ENCODE results near the gene SUPT3H.

SUPT3H gene

GRCh38 chr6:44800784-44801592, 576.7 kb downstream of the SUPT3H start:
- no peak for DNase-seq (ENCODE audit: insufficient read length, low spot score)
- TF ChIP-seq POLR2A (IDR thresholded peaks at IDR 0.05; ENCODE audit: low read depth, low read length) (no peak), POLR2AphosphoS5 (IDR thresholded peaks at IDR 0.05; ENCODE audit: low read depth, low read length) (no peak), SPI1 (IDR thresholded peaks at IDR 0.05; ENCODE audit: low read depth, low read length) (no peak), TAF1 (IDR thresholded peaks at IDR 0.05; ENCODE audit: low read depth, low read length) (no peak), PAX5 (IDR thresholded peaks at IDR 0.05; ENCODE audit: insufficient read depth, low read length, severe bottlenecking) (no peak), POU2F2 (IDR thresholded peaks at IDR 0.05; ENCODE audit: low read depth, low read length) (no peak)
- no peak for FAIRE-seq

DNA sequence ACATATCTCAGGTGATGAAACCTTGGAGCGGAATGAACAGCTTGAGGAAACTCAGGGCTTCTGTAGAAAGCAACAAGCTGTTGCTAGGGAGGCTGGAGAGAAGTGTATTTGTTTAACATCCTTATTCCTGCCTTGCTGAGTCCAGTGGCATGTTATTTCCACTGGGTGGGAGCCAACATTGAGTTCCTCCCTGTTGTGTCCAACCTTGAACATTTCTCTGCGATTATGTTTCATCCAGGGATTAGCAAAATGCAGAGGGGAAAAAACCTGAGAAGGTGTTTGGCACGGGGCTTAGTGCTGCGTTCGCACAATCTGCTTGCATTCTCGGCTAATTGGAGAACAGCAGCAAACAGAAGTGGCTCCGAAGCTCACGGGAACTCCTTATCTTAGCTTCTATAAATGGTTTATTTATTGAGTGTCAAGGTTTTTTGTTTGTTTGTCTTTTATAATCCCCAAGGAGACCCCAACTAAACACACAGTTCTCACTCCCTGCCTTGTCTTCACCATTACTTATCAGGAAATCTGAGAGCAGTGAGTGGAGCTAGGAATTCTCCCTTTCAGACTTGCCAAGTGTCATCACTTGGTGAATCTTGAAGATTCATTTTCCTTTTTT, 577.5 kb downstream of the SUPT3H start:
- DNase-seq (ENCODE audit: insufficient read length, low spot score) = no peak
- TF ChIP-seq POLR2A (IDR thresholded peaks at IDR 0.05; ENCODE audit: low read depth, low read length) (no peak), TAF1 (IDR thresholded peaks at IDR 0.05; ENCODE audit: low read depth, low read length) (no peak), POU2F2 (IDR thresholded peaks at IDR 0.05; ENCODE audit: low read depth, low read length) (no peak), PAX5 (IDR thresholded peaks at IDR 0.05; ENCODE audit: insufficient read depth, low read length, severe bottlenecking) (no peak), POLR2AphosphoS5 (IDR thresholded peaks at IDR 0.05; ENCODE audit: low read depth, low read length) (no peak), SPI1 (IDR thresholded peaks at IDR 0.05; ENCODE audit: low read depth, low read length) (no peak)
- FAIRE-seq = no peak

DNA sequence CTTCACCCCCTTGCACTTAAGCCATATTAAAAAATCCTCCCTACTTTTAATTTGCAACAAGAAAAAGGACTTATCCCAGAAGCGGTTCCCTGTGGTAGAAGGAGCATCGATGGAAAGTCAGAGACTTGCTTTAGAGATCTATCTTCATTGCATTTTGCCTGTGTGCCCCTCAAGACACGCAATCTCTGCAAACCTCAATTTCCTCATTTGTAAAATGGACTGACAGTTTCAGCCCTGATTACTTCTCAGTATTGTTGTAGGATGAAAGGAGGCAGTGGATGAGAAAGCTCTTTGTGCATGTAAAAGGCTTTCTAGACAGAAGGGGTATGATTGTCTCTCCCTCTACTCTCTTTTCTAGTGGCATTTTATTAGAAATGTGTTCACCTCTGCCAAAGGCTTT, 580.0 kb downstream of the SUPT3H start:
- TF ChIP-seq SPI1 (IDR thresholded peaks at IDR 0.05; ENCODE audit: low read depth, low read length) (no peak), POU2F2 (IDR thresholded peaks at IDR 0.05; ENCODE audit: low read depth, low read length) (no peak), PAX5 (IDR thresholded peaks at IDR 0.05; ENCODE audit: insufficient read depth, low read length, severe bottlenecking) (no peak), POLR2A (IDR thresholded peaks at IDR 0.05; ENCODE audit: low read depth, low read length) (no peak)
- DNase-seq (ENCODE audit: insufficient read length, low spot score) = no peak
- no peak for FAIRE-seq

GRCh38 chr6:44795326-44795725, 582.4 kb downstream of the SUPT3H start:
- no peak for DNase-seq (ENCODE audit: insufficient read length, low spot score)
- FAIRE-seq = no peak

GRCh38 chr6:44789806-44790205, 587.9 kb downstream of the SUPT3H start:
- FAIRE-seq = no peak
- DNase-seq (ENCODE audit: insufficient read length, low spot score) = no peak
- TF ChIP-seq POLR2A (IDR thresholded peaks at IDR 0.05; ENCODE audit: low read depth, low read length) = no peak
- no peak for TF ChIP-seq POLR2AphosphoS5 (IDR thresholded peaks at IDR 0.05; ENCODE audit: low read depth, low read length)
- no peak for TF ChIP-seq SPI1 (IDR thresholded peaks at IDR 0.05; ENCODE audit: low read depth, low read length)
- TF ChIP-seq TAF1 (IDR thresholded peaks at IDR 0.05; ENCODE audit: low read depth, low read length) = no peak
- no peak for TF ChIP-seq POU2F2 (IDR thresholded peaks at IDR 0.05; ENCODE audit: low read depth, low read length)
- no peak for TF ChIP-seq PAX5 (IDR thresholded peaks at IDR 0.05; ENCODE audit: insufficient read depth, low read length, severe bottlenecking)

More at GRCh38 chr6:44795326-44795725, 582.4 kb downstream of the SUPT3H start:
- TF ChIP-seq TAF1 (IDR thresholded peaks at IDR 0.05; ENCODE audit: low read depth, low read length) (no peak), SPI1 (IDR thresholded peaks at IDR 0.05; ENCODE audit: low read depth, low read length) (no peak), POU2F2 (IDR thresholded peaks at IDR 0.05; ENCODE audit: low read depth, low read length) (no peak), POLR2AphosphoS5 (IDR thresholded peaks at IDR 0.05; ENCODE audit: low read depth, low read length) (no peak), POLR2A (IDR thresholded peaks at IDR 0.05; ENCODE audit: low read depth, low read length) (no peak), PAX5 (IDR thresholded peaks at IDR 0.05; ENCODE audit: insufficient read depth, low read length, severe bottlenecking) (no peak)

GRCh38 chr6:44789061-44789460, 588.7 kb downstream of the SUPT3H start:
- no peak for FAIRE-seq
- no peak for DNase-seq (ENCODE audit: insufficient read length, low spot score)
- TF ChIP-seq POLR2AphosphoS5 (IDR thresholded peaks at IDR 0.05; ENCODE audit: low read depth, low read length) (no peak), POLR2A (IDR thresholded peaks at IDR 0.05; ENCODE audit: low read depth, low read length) (no peak), SPI1 (IDR thresholded peaks at IDR 0.05; ENCODE audit: low read depth, low read length) (no peak), PAX5 (IDR thresholded peaks at IDR 0.05; ENCODE audit: insufficient read depth, low read length, severe bottlenecking) (no peak), POU2F2 (IDR thresholded peaks at IDR 0.05; ENCODE audit: low read depth, low read length) (no peak), TAF1 (IDR thresholded peaks at IDR 0.05; ENCODE audit: low read depth, low read length) (no peak)

DNA sequence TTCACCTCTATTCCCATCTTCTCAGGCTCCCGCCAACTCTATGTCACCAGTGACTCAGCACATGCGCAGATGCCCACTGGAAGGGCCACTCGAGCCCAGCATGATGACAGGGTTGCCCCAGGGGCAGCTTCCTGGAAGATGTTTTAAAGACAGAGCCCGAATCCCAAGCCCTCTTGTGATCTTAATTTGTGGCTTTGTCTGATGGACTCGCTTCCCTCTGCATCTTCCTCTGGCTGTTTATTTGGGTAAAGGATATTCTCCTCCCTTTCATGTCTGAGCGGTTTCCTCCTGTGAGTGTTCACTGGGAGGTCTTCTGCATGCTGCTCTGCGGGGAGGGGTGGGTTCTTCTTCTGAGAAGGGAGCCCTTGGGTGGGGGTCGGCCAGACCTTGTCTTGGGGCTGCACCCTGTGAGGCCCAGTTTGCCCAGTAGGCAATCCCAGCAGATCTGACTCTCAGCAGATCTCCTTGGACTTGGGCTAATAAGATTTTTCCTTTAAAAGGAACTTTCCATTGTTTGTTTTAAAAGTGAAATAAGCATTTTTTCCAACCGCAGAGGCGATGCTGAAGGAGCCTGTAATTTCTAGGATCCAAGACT, 589.2 kb downstream of the SUPT3H start:
- TF ChIP-seq SPI1 (IDR thresholded peaks at IDR 0.05; ENCODE audit: low read depth, low read length) (no peak), POLR2AphosphoS5 (IDR thresholded peaks at IDR 0.05; ENCODE audit: low read depth, low read length) (no peak), TAF1 (IDR thresholded peaks at IDR 0.05; ENCODE audit: low read depth, low read length) (no peak), POU2F2 (IDR thresholded peaks at IDR 0.05; ENCODE audit: low read depth, low read length) (no peak), POLR2A (IDR thresholded peaks at IDR 0.05; ENCODE audit: low read depth, low read length) (no peak), PAX5 (IDR thresholded peaks at IDR 0.05; ENCODE audit: insufficient read depth, low read length, severe bottlenecking) (no peak)
- FAIRE-seq = no peak
- no peak for DNase-seq (ENCODE audit: insufficient read length, low spot score)

- no peak for TF ChIP-seq POLR2AphosphoS5 (IDR thresholded peaks at IDR 0.05; ENCODE audit: low read depth, low read length)
- TF ChIP-seq SPI1 (IDR thresholded peaks at IDR 0.05; ENCODE audit: low read depth, low read length) = no peak
- no peak for TF ChIP-seq TAF1 (IDR thresholded peaks at IDR 0.05; ENCODE audit: low read depth, low read length)
- no peak for TF ChIP-seq PAX5 (IDR thresholded peaks at IDR 0.05; ENCODE audit: insufficient read depth, low read length, severe bottlenecking)
- TF ChIP-seq POU2F2 (IDR thresholded peaks at IDR 0.05; ENCODE audit: low read depth, low read length) = no peak
- TF ChIP-seq POLR2A (IDR thresholded peaks at IDR 0.05; ENCODE audit: low read depth, low read length) = no peak
- DNase-seq (ENCODE audit: insufficient read length, low spot score) = no peak
- no peak for FAIRE-seq
Observed at GRCh38 chr6:44787254-44787834, 590.4 kb downstream of the SUPT3H start.

DNA sequence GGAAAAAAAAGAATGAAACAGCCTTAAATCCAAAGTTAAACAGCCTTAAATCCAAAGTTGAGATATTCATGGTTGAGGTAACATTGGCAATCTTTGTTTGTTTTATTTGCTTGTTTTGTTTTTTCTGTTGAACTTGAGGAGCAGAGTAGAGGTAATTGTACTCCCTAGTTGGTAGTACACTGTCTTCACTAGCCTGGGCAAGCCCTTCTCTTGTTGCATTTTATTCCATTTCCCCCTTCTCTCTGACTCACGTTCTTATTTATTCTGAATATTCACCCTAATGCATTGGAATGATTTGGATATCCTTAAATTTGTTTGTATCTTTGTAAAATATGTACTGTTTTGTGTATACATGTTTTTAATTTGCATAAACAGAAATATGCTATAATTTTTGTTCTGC, 592.6 kb downstream of the SUPT3H start:
- TF ChIP-seq PAX5 (IDR thresholded peaks at IDR 0.05; ENCODE audit: insufficient read depth, low read length, severe bottlenecking) = no peak
- TF ChIP-seq SPI1 (IDR thresholded peaks at IDR 0.05; ENCODE audit: low read depth, low read length) = no peak
- TF ChIP-seq POU2F2 (IDR thresholded peaks at IDR 0.05; ENCODE audit: low read depth, low read length) = no peak
- FAIRE-seq = no peak
- DNase-seq (ENCODE audit: insufficient read length, low spot score) = no peak
